ENCODE data around the gene INO80D.
A peak's percentile ranks its signal among the peaks of the same experiment; 100 is the strongest.

DNA sequence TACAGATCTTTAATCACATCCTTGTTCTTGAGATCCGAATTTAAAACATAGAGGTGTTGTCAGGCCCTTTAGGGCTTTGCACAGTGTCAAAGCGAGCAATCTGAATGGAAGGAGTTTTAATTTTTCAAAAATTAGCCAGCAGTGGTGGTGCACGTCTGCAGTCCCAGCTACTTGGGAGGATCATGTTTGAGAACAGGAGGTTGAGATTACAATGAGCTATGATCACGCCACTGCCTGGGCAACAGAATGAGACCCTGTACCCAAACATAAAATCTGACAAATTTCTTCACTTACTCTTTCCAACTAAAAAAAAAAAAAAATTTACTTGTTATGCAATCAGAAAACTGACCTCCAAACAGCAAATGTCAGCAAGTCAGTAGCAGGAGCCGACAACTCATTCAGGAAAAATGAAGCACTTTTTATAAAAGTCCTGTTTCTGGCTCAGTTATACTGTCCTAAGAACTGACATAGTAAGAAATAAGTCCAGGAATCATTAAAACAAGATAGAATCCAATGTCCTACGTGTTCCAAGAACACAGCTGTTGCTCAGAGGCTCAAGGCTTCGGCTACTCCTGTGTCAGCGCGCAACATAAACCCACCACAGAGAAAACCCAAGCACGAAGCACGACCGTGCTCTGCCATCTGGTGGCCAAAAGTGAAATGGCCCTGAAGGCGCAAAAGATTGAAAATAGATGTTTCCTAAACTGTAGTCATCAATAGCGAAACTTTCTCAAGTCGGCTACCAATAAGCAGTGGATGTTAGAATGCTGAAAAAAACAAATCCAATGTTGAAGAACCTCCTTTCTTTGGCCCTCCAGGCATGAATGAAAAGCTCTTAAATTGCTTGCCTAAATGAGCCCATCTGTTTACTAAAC, 138.1 kb downstream of the INO80D start:
- TF ChIP-seq, protein P1, sequence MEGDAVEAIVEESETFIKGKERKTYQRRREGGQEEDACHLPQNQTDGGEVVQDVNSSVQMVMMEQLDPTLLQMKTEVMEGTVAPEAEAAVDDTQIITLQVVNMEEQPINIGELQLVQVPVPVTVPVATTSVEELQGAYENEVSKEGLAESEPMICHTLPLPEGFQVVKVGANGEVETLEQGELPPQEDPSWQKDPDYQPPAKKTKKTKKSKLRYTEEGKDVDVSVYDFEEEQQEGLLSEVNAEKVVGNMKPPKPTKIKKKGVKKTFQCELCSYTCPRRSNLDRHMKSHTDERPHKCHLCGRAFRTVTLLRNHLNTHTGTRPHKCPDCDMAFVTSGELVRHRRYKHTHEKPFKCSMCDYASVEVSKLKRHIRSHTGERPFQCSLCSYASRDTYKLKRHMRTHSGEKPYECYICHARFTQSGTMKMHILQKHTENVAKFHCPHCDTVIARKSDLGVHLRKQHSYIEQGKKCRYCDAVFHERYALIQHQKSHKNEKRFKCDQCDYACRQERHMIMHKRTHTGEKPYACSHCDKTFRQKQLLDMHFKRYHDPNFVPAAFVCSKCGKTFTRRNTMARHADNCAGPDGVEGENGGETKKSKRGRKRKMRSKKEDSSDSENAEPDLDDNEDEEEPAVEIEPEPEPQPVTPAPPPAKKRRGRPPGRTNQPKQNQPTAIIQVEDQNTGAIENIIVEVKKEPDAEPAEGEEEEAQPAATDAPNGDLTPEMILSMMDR (IDR thresholded peaks at IDR 0.05 in 4 of 5, conservative IDR thresholded peaks at IDR 0.05 in 1 of 5) = peak; percentile 48 to 91 (median 70)
- TF ChIP-seq POLR2A (IDR thresholded peaks at IDR 0.05) = no peak
